Stimulated activated naive CD8-positive, alpha-beta T cell treated with anti-CD3 and anti-CD28 coated beads, Interleukin-15, Interleukin-2, amounts not matched to agents 100 ng/mL and 50 ng/mL, for 24 hours (primary cell): ENCODE results near the gene MCM5.

Experiments used
- H3K27ac Mint-ChIP-seq: one replicate; pipeline ENCODE4 v1.8.0; 2021; ENCODE audit warnings: mild to moderate bottlenecking, mixed read lengths
- H3K27me3 Mint-ChIP-seq: one replicate; pipeline ENCODE4 v1.8.0; 2021; ENCODE audit warnings: mixed read lengths
- H3K36me3 Mint-ChIP-seq: one replicate; pipeline ENCODE4 v1.8.0; 2021; ENCODE audit warnings: low read depth, mixed read lengths
- H3K4me1 Mint-ChIP-seq: one replicate; pipeline ENCODE4 v1.8.0; 2021; ENCODE audit warnings: low read depth, mixed read lengths
- H3K4me3 Mint-ChIP-seq: one replicate; pipeline ENCODE4 v1.8.0; 2021; ENCODE audit warnings: mild to moderate bottlenecking, mixed read lengths
- H3K9me3 Mint-ChIP-seq: one replicate; pipeline ENCODE4 v1.8.0; 2021; ENCODE audit warnings: mixed read lengths

Gene MCM5

DNA sequence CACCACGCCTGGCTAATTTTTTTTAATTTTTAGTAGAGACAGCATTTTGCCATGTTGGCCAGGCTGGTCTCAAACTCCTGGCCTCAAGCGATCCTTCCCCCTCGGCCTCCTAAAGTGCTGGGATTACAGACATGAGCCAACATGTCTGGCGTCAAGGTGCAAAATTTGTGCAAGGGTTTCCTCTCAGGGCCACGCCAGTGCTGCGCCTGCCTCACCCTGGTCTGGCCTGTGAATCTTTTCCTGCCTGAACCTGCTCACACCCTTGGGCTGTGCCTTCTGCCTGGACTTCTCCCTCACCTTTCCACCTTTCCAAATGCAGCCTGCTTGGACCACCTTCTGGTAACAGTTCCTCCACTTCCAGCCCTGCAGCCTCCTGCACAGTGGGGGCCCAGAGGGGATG lies 43.4 kb downstream of the MCM5 start:
- H3K36me3 Mint-ChIP-seq: peaks cover 25% of the 10 kb centered on the region
- H3K4me1 Mint-ChIP-seq: no peaks in the 10 kb centered on the region
- no peak overlapping the region for H3K27ac Mint-ChIP-seq
- no peak overlapping the region for H3K4me3 Mint-ChIP-seq
- H3K9me3 Mint-ChIP-seq: peaks cover 3% of the 10 kb centered on the region
- H3K27me3 Mint-ChIP-seq: no peaks in the 10 kb centered on the region

DNA sequence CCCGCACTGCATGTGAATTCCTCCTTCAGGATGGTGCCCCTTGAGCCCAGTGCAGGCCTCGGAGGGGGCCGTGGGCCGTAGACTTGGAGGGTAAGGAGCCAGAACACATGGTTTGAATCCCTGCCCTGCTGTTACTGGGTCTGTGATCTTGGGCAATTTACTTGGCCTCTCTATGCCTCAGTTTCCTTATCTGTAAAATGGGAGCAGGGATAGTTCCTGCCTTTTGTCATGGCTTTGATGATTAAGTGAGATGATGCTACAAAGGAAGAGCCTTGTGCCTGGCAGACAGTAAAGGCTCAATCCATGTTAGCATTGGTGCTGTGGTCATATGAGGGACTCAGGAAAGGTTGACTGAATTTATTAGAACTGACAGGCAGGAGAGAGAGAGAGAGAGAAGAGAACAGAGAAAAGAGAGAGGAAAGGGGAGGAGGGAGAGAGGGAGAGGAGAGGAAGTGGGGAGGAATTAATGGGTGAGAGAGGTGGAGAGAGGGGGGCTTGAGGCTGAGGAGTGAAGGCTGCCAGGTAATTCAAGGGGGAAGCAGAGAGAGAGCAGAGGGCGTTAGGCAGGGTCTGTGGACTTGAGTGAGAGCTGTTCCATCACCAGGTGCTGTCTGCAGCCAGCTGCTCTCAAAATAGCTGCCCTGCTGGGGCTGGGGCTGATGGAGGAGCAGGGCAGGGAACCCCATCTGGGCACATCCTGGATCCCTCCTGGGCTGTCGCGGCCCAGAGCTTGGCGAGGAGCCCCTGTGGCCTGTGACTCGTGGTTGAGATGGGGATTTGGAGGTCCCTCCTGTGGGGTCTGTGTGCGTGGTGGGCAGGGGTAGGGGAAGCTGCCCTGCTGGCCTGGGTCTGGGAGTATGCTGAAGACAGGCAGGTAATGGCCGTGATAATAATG lies 44.1 kb downstream of the MCM5 start:
- H3K4me1 Mint-ChIP-seq: no peaks in the 10 kb centered on the region
- no peaks in the 10 kb centered on the region for H3K27me3 Mint-ChIP-seq
- H3K4me3 Mint-ChIP-seq: no peak overlapping the region
- H3K36me3 Mint-ChIP-seq: peaks cover 20% of the 10 kb centered on the region
- H3K9me3 Mint-ChIP-seq: peaks cover under 1% of the 10 kb centered on the region
- no peak overlapping the region for H3K27ac Mint-ChIP-seq

DNA sequence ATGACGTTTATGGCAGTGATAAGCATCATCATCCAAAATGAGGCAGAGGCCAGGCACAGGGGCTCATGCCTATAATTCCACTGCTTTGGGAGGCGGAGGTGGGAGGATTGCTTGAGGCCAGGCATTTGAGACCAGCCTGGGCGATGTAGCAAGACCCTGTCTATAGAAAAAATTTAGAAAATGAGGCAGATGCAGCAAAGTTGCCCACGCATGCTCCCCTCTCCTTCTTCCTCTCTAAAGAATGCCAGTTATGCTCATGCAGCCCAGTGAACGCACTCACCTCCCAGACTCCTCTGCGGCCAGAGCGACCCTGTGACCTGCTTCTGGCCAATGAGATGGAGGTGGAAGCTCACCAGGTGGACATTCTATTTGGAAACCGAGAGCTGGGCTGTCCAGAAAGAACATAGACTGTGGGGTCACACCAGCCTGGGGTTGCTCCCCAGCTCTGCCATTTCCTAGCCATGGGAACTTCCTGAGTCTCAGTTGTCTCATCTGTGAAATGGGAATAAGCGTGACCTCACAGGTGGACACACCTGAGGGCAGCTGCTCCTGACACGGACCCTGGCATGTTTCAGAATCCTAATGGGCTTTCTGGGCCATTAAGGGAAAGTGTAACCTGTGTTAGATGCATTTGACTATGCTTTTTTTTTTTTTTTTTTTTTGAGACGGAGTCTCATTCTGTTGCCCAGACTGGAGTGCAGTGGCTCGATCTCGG lies 44.9 kb downstream of the MCM5 start:
- Mint-ChIP-seq H3K27me3 (no peaks in the 10 kb centered on the region), H3K27ac (no peak overlapping the region), H3K4me3 (no peak overlapping the region), H3K9me3 (no peaks in the 10 kb centered on the region), H3K36me3 (peaks cover 12% of the 10 kb centered on the region), H3K4me1 (no peaks in the 10 kb centered on the region)

GRCh38 chr22:35445933-35446332 lies 46.0 kb downstream of the MCM5 start:
- Mint-ChIP-seq H3K4me1 (no peaks in the 10 kb centered on the region), H3K36me3 (peaks cover 22% of the 10 kb centered on the region), H3K27ac (no peak overlapping the region), H3K4me3 (no peak overlapping the region), H3K9me3 (no peaks in the 10 kb centered on the region), H3K27me3 (no peaks in the 10 kb centered on the region)

GRCh38 chr22:35446365-35446764 lies 46.4 kb downstream of the MCM5 start:
- H3K4me3 Mint-ChIP-seq: no peak overlapping the region
- H3K9me3 Mint-ChIP-seq: no peaks in the 10 kb centered on the region
- no peak overlapping the region for H3K27ac Mint-ChIP-seq
- H3K4me1 Mint-ChIP-seq: no peaks in the 10 kb centered on the region
- H3K36me3 Mint-ChIP-seq: peaks cover 25% of the 10 kb centered on the region
- H3K27me3 Mint-ChIP-seq: no peaks in the 10 kb centered on the region

DNA sequence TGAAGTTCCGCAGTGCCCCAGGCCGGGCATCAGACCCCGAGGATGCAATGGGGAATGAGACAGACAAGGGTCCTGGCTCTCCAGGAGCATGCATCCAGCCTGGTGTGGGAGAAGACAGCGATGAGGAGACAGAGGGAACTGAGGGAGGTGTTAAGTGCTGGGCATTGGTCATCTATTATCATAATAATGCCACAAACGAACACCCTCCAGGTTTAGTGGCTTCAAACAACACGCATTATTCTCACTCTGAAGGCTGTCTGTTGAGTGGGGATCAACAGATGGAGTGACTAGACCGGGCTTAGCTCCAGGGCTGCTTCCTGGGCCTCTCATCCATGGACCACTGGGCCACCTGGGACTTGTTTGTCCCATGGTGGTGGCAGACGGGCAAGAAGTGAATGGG lies 48.6 kb downstream of the MCM5 start:
- no peaks in the 10 kb centered on the region for H3K4me1 Mint-ChIP-seq
- H3K36me3 Mint-ChIP-seq: peaks cover 20% of the 10 kb centered on the region
- H3K9me3 Mint-ChIP-seq: no peaks in the 10 kb centered on the region
- H3K4me3 Mint-ChIP-seq: no peak overlapping the region
- H3K27me3 Mint-ChIP-seq: no peaks in the 10 kb centered on the region
- H3K27ac Mint-ChIP-seq: no peak overlapping the region

- no peak overlapping the region for H3K4me3 Mint-ChIP-seq
- H3K9me3 Mint-ChIP-seq: no peaks in the 10 kb centered on the region
- no peaks in the 10 kb centered on the region for H3K27me3 Mint-ChIP-seq
- H3K4me1 Mint-ChIP-seq: no peaks in the 10 kb centered on the region
- H3K36me3 Mint-ChIP-seq: peaks cover 20% of the 10 kb centered on the region
- H3K27ac Mint-ChIP-seq: no peak overlapping the region
These were observed 50.1 kb downstream of the MCM5 start for GRCh38 chr22:35449829-35450689.

DNA sequence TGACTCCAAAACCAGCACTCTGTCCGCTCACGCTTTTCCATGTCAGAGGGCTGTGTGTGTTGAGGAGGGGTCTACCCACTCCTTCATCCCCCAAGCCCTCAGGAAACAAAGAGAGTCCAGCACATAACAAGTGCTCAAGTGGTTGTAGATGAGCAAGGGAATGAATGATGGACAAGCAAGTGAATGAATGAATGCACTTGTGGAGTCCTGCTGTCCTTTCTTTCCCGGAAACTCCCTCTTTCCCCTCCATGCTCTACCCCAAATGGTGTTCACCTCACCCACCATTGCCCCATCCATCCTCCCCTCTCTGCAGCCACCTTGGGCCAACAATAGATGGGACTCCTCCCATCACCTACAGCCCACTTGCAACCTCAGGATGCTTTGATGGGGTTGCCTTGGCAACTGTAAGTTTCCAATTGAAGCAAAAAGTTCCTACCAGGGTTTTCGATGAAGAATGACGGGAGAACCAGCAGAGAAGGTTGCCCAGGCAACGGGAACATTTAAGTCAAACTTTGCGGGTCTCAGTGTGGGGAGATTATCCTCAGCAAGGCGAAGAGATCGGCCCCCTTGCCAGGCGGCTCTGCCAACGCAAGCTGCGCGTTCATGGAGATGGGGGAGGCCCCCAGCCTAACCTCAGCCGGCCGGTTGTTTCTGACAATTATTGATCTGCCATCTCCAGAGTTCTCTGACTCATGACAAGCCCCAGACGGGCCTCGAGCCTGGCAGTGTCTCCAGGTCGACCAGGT lies 51.1 kb downstream of the MCM5 start:
- H3K27ac Mint-ChIP-seq: no peak overlapping the region
- H3K4me3 Mint-ChIP-seq: no peak overlapping the region
- peaks cover 20% of the 10 kb centered on the region for H3K36me3 Mint-ChIP-seq
- H3K4me1 Mint-ChIP-seq: no peaks in the 10 kb centered on the region
- no peaks in the 10 kb centered on the region for H3K27me3 Mint-ChIP-seq
- no peaks in the 10 kb centered on the region for H3K9me3 Mint-ChIP-seq

DNA sequence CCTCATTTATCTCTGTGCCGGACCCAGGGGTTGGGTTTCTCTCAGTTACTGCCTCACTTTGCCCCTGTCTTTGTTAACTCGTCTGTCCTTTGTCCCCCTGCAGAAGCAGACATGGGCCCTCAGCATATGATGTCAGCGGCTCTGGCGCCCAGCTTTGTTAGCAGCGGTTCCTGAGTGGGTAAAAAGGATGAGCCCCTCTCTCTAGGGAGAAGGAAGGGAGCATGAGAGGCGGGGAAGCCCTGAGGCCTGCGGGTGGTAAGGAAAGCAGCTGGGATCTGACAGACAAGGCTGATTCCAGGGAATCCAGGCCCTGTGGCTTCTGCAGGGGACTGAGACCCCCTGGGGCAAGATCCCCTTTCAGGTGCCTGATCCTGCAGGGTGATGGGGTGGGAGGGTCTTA lies 51.7 kb downstream of the MCM5 start:
- Mint-ChIP-seq H3K4me3 (no peak overlapping the region), H3K27ac (no peak overlapping the region), H3K27me3 (no peaks in the 10 kb centered on the region), H3K9me3 (no peaks in the 10 kb centered on the region), H3K36me3 (peaks cover 20% of the 10 kb centered on the region), H3K4me1 (no peaks in the 10 kb centered on the region)

DNA sequence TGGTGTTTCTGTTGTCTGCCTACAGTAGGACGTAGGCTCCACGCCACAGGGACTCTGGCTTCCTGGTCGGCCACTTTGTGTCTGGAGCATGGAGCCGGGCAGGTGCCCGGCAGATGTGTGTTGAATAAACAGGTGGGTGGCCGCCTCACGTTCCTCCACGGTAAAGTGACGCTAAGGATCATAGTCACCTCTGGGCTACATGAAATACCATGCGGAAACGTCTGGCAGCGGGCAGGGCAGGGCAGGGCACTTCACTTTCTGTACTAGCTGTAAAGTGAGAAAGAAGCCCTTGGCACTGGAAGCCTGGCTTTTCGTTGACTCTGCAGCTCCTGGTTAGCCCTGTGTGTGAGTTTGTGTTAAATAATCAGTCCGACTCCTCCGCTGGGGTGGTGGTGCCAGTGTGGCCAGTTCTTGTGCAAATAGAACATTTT lies 52.4 kb downstream of the MCM5 start:
- Mint-ChIP-seq H3K4me1 (no peaks in the 10 kb centered on the region), H3K27me3 (no peaks in the 10 kb centered on the region), H3K27ac (no peak overlapping the region), H3K9me3 (no peaks in the 10 kb centered on the region), H3K4me3 (no peak overlapping the region), H3K36me3 (peaks cover 20% of the 10 kb centered on the region)

- H3K4me3 Mint-ChIP-seq: no peak overlapping the region
- H3K36me3 Mint-ChIP-seq: peaks cover 17% of the 10 kb centered on the region
- no peaks in the 10 kb centered on the region for H3K9me3 Mint-ChIP-seq
- H3K4me1 Mint-ChIP-seq: no peaks in the 10 kb centered on the region
- peak overlapping the region; percentile 7 for H3K27ac Mint-ChIP-seq
- H3K27me3 Mint-ChIP-seq: no peaks in the 10 kb centered on the region
These were observed 53.1 kb downstream of the MCM5 start for GRCh38 chr22:35452810-35453743.

DNA sequence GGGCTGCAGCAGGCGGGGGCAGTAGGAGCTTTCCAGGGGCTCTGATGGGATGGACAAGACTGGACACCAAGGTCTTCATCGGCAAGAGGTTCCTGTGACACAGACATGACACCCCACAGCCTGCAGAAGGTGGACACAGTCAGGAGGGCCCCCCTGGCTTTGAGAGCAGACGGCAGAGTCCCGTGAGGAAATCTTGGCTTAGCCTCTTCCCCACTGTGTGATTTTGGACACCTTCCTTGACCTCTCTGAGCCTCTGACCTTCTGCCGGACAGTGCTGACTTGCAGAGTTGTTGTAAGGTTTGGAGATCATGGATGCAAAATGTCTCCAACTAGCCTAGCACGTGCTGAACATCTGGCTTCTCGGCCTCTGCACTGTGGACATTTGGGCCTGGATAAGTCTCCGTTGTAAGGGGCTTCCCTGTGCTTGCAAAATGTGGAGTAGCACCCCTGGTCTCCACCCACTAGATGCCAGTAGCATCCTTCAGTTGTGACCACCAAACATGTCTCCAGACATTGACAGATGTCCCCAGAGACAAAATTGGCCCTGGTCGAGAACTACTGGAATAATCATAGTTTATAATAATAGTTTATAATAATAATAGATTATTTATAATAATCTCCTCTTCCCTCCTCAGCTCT lies 54.6 kb downstream of the MCM5 start:
- no peak overlapping the region for H3K4me3 Mint-ChIP-seq
- no peaks in the 10 kb centered on the region for H3K27me3 Mint-ChIP-seq
- no peak overlapping the region for H3K27ac Mint-ChIP-seq
- no peaks in the 10 kb centered on the region for H3K9me3 Mint-ChIP-seq
- H3K4me1 Mint-ChIP-seq: no peaks in the 10 kb centered on the region
- peaks cover 13% of the 10 kb centered on the region for H3K36me3 Mint-ChIP-seq

GRCh38 chr22:35455529-35455928 lies 55.6 kb downstream of the MCM5 start:
- no peak overlapping the region for H3K4me3 Mint-ChIP-seq
- H3K9me3 Mint-ChIP-seq: no peaks in the 10 kb centered on the region
- H3K36me3 Mint-ChIP-seq: peaks cover 7% of the 10 kb centered on the region
- no peaks in the 10 kb centered on the region for H3K27me3 Mint-ChIP-seq
- H3K4me1 Mint-ChIP-seq: no peaks in the 10 kb centered on the region
- no peak overlapping the region for H3K27ac Mint-ChIP-seq
